Fibroblast of lung (primary cell): ENCODE data around the gene RBL1. TPM values are rescaled to one million over a fixed set of nuclear protein-coding genes. Genes with fewer than 3 reads are reported as not detected.
"Not testable (repeated sequence)": the region's sequence is repeated elsewhere in the genome, so short reads cannot be mapped to it uniquely, and the experiment has no call there.

Source experiments
- DNase-seq, 2 donors: peaks; one replicate each; pipeline versions ENCODE4 v3.0.0 to v3.0.0-alpha.2; 2010; ENCODE audit warnings: low read depth in 2 of 2
- H2AFZ ChIP-seq: 2 replicates; pipeline ENCODE4 v1.5.1; 2012; ENCODE audit warnings: low read length, control low read depth, inconsistent platforms
- H3K27ac ChIP-seq: 2 replicates; pipeline ENCODE4 v1.5.1; 2011; ENCODE audit warnings: low read length, control low read depth; ENCODE audit not compliant: insufficient read depth
- H3K27me3 ChIP-seq: 2 replicates; pipeline ENCODE4 v1.5.1; 2011; ENCODE audit warnings: mild to moderate bottlenecking, low read length; ENCODE audit not compliant: control insufficient read depth, insufficient read depth
- H3K36me3 ChIP-seq: 2 replicates; pipeline ENCODE4 v1.5.1; 2011; ENCODE audit warnings: low read length; ENCODE audit not compliant: control insufficient read depth, insufficient read depth
- H3K4me1 ChIP-seq: 2 replicates; pipeline ENCODE4 v1.5.1; 2011; ENCODE audit warnings: low read length; ENCODE audit not compliant: control insufficient read depth, insufficient read depth; ENCODE audit errors: extremely low read depth
- H3K4me2 ChIP-seq: 2 replicates; pipeline ENCODE4 v1.5.1; 2011; ENCODE audit warnings: low read length, control low read depth; ENCODE audit not compliant: insufficient read depth; ENCODE audit errors: extremely low read depth
- H3K4me3 ChIP-seq, 4 experiments: fragments of 200-600 bp in 1 of 4; sonication (generic) in 1 of 4; replicated peaks in 1 of 4; 2 replicates each; pipeline ENCODE4 v1.5.1; 2011 to 2016; ENCODE audit warnings: low read length in 4 of 4, low read depth in 3 of 4, mild to moderate bottlenecking in 3 of 4, control low read depth in 2 of 4, inconsistent platforms in 1 of 4, mixed read lengths in 1 of 4; ENCODE audit not compliant: insufficient read depth in 1 of 4; ENCODE audit errors: control extremely low read depth in 1 of 4
- H3K79me2 ChIP-seq: 2 replicates; pipeline ENCODE4 v1.5.1; 2012; ENCODE audit warnings: mild to moderate bottlenecking, low read length, inconsistent platforms; ENCODE audit not compliant: control insufficient read depth, insufficient read depth
- H3K9ac ChIP-seq: 2 replicates; pipeline ENCODE4 v1.5.1; 2011; ENCODE audit warnings: mild to moderate bottlenecking, low read length, control low read depth; ENCODE audit not compliant: insufficient read depth
- H3K9me3 ChIP-seq: 2 replicates; pipeline ENCODE4 v1.5.1; 2012; ENCODE audit warnings: low read depth, low read length; ENCODE audit not compliant: control insufficient read depth, insufficient read depth
- H4K20me1 ChIP-seq: 2 replicates; pipeline ENCODE4 v1.5.1; 2011; ENCODE audit warnings: low read length; ENCODE audit not compliant: control insufficient read depth, insufficient read depth; ENCODE audit errors: extremely low read depth
- CTCF ChIP-seq, 2 donors: IDR thresholded peaks in 1 of 2; conservative IDR thresholded peaks in 1 of 2; 1 replicate in 1 of 2; 2 replicates in 1 of 2; pipeline ENCODE4 v1.5.1; 2011 to 2012; ENCODE audit warnings: low read length in 2 of 2, control low read depth in 1 of 2, inconsistent platforms in 1 of 2, low read depth in 1 of 2, mild to moderate bottlenecking in 1 of 2
- EZH2 ChIP-seq: IDR thresholded peaks from 2 replicates; pipeline ENCODE4 v1.5.1; 2012; ENCODE audit warnings: low read length, control low read depth, mild to moderate bottlenecking; ENCODE audit errors: missing control alignments
- polyA plus RNA-seq, 2 donors: library from polyadenylated mRNA; depleted of rRNA in 1 of 2; stranded (reverse) in 1 of 2; unstranded in 1 of 2; fragments of >200 nt; gene quantifications; 2 replicates each; pipeline ENCODE4 v1.2.1, GENCODE V29; 2011 to 2012; ENCODE audit warnings: missing spikeins in 1 of 2
- total RNA-seq: library from RNA; depleted of rRNA; stranded (reverse); fragments of >200 nt; gene quantifications from 2 replicates; pipeline ENCODE4 v1.2.1, GENCODE V29; 2014

The RBL1 gene
- total and polyA plus RNA-seq, 2 donors (not counting 1 experiment from before 2014, with no cell fraction given) = 6.9 to 9.1 TPM

GRCh38 chr20:37011147-37011546 is 84.7 kb downstream of the RBL1 start:
- TF ChIP-seq EZH2 = no peak
- no peak for TF ChIP-seq CTCF (conservative IDR thresholded peaks at IDR 0.05 in 1 of 2, IDR thresholded peaks at IDR 0.05 in 1 of 2; ENCODE audit: low read depth in 1 of 2, low read length in 2 of 2)
- DNase-seq = no peak
- H3K27me3 ChIP-seq = no peaks in the 10 kb centered on the region
- no peak overlapping the region for H3K4me2 ChIP-seq
- H2AFZ ChIP-seq = no peak overlapping the region
- H4K20me1 ChIP-seq = no peaks in the 10 kb centered on the region
- no peaks in the 10 kb centered on the region for H3K9me3 ChIP-seq
- no peaks in the 10 kb centered on the region for H3K4me1 ChIP-seq
- no peaks in the 10 kb centered on the region for H3K36me3 ChIP-seq
- H3K4me3 ChIP-seq = no peak overlapping the region
- H3K27ac ChIP-seq = no peak overlapping the region
- no peak overlapping the region for H3K9ac ChIP-seq
- H3K79me2 ChIP-seq = no peaks in the 10 kb centered on the region

DNA sequence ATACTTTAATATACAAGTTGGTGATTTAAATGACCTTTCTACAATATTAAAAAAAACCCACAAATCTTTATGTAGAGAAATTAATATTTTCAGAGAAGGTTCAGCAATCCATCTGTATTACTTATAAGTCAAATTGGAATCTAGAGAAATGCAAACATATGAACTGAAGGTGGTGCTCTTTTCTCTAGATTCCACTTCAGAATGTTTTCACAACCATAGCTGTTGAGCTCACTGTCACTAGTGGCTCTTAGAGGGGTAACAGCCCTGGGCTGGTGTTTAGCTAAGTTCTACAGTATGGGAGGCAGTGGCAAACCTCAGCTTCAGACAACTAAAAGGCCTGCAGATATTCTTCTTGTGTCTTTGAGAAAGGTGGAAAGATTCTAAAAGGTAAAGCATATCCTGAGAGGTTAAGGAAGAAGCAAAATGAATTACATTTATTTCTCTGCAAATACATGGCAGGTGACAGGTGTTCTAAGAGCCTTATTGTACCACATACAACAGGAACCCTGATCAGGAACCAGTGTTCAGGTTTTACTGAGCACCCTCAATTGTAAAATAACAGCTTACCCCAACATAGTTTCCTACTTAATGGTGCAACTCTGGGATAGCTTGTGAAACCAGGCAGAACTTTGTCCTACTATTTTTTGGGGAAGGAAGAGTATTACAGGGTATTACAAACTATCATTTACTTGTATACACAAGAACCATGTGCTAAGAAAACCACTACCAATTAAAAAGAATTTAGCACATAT is 87.7 kb downstream of the RBL1 start:
- no peak for TF ChIP-seq EZH2
- peak in 1 of 2 donors; percentile 26 for TF ChIP-seq CTCF (conservative IDR thresholded peaks at IDR 0.05 in 1 of 2, IDR thresholded peaks at IDR 0.05 in 1 of 2; ENCODE audit: low read depth in 1 of 2, low read length in 2 of 2)
- Histone ChIP-seq H2AFZ (no peak overlapping the region), H3K4me3 (no peak overlapping the region), H3K27ac (no peak overlapping the region), H3K4me2 (no peak overlapping the region), H3K27me3 (no peaks in the 10 kb centered on the region), H4K20me1 (no peaks in the 10 kb centered on the region), H3K79me2 (no peaks in the 10 kb centered on the region), H3K9me3 (no peaks in the 10 kb centered on the region), H3K9ac (no peak overlapping the region), H3K36me3 (no peaks in the 10 kb centered on the region), H3K4me1 (no peaks in the 10 kb centered on the region)
- DNase-seq = peak; percentile 36 to 53

DNA sequence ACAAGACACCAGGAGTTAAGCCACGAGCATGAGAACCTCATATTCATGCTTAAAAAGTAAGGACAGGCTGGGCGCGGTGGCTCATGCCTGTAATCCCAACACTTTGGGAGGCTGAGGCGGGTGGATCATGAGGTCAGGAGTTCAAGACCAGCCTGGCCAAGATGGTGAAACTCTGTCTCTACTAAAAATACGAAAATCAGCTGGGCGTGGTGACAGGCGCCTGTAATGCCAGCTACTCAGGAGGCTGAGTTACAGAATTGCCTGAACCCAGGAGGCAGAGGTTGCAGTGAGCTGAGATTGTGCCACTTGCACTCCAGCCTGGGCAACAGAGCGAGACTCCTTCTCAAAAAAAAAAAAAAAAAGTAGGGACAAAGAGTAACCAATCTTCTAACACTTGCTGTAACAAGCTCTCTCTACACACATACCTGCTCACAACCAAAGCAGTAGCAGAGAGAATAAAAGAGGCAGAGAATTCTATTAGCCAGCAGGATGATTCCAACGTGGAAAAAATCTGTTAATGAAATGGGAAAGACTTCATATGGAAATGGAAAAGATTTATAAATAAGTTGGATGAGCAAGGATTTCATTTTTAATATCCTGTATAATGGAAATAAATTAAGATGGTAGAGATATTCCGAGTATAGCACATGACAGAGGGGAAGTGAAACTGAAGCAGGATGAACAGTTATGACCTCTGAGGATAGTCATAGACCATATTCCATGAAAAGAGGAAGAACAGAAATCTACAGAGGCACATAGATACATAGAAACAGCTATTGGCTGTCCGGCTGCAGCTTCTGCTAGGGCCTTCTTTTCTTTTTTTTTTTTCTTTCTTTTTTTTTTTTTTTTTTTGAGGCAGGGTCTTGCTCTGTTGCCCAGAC is 90.5 kb downstream of the RBL1 start:
- DNase-seq, H2AFZ ChIP-seq, H3K4me2 ChIP-seq, H3K27me3 ChIP-seq, H3K36me3 ChIP-seq, H3K4me1 ChIP-seq, H3K4me3 ChIP-seq, H3K9me3 ChIP-seq, H3K79me2 ChIP-seq, H3K27ac ChIP-seq, H4K20me1 ChIP-seq, H3K9ac ChIP-seq: not testable (repeated sequence)

GRCh38 chr20:37001634-37002033 is 94.2 kb downstream of the RBL1 start:
- not testable (repeated sequence) for H3K27me3 ChIP-seq, DNase-seq, H3K9me3 ChIP-seq, H3K4me3 ChIP-seq, H3K27ac ChIP-seq, H3K4me2 ChIP-seq, H4K20me1 ChIP-seq, H3K4me1 ChIP-seq, H2AFZ ChIP-seq, H3K79me2 ChIP-seq, H3K36me3 ChIP-seq, H3K9ac ChIP-seq

GRCh38 chr20:37000171-37000570 is 95.6 kb downstream of the RBL1 start:
- H3K27me3 ChIP-seq, H3K4me2 ChIP-seq, H4K20me1 ChIP-seq, H3K36me3 ChIP-seq, H3K9me3 ChIP-seq, H3K9ac ChIP-seq, H3K4me3 ChIP-seq, H3K27ac ChIP-seq, H3K4me1 ChIP-seq, DNase-seq, H2AFZ ChIP-seq, H3K79me2 ChIP-seq: not testable (repeated sequence)
